ENCODE measurements around the gene RXFP4. TPM values are rescaled to one million over a fixed set of nuclear protein-coding genes. Genes with fewer than 3 reads are reported as not detected.

RXFP4 gene
- total and polyA plus RNA-seq, 9 of the 15 experiments (the other 6 are each of a cell fraction or from before 2014, with no cell fraction given) = 0.64 TPM; not detected in 8

DNA sequence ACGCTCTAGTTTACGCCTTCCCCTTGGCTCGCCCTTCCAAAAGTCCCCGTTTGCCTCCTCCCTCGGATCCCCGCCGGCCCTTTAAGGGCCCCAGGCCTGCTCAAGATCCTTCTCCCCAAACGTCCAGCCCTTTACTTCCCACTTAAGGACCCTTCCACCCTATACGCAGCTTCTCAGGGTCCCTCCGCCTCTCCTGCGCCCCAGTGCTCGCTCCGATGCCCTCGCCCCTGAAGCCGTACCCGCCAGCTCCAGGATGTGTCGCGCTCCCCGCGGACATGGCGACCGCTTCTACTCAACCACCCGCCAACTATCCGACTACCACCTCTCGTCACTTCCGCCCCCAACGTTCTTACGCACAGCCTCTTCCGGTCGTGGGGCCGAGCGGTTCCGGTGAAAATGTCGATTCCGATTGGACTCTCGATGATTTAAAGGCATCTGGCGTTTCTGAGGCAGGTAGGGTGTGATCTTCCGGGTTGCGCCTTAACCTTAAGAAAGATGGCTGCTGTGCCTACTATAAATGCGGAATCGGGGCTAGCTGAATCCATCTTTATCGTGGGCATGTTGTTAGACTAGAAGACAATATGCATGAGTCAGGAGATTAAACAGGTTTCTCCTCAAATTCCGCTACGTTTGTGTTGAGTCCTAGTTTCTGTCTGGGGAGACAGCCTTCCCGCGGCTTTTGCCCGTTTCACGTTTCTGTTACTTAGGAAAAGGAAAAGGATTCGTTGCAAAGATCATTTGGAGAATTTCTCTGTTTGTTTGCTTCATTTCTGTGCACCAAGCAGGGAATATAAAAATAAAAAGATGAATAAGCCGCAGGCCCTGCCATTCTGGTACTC is 7.1 kb upstream of the RXFP4 start, which contains the start of gene KHDC4 (continued):
- TF ChIP-seq FOS (IDR thresholded peaks at IDR 0.05; ENCODE audit: extremely low read depth, insufficient read length) (peak; percentile 13), ZNF707 (CRISPR knock-in tag; conservative IDR thresholded peaks at IDR 0.05) (no peak), ZNF140 (CRISPR knock-in tag; IDR thresholded peaks at IDR 0.05) (no peak), CREM (IDR thresholded peaks at IDR 0.05; ENCODE audit: low read depth) (peak; percentile 97), CBFB (CRISPR knock-in tag; IDR thresholded peaks at IDR 0.05) (no peak; the same call in 1 of the 2 replicates), ZNF778 (CRISPR knock-in tag; IDR thresholded peaks at IDR 0.05) (no peak), ZNF217 (CRISPR knock-in tag; IDR thresholded peaks at IDR 0.05) (no peak), SLC30A9 (CRISPR knock-in tag; IDR thresholded peaks at IDR 0.05) (no peak), GTF2A2 (tag; IDR thresholded peaks at IDR 0.05) (no peak), MAFF (IDR thresholded peaks at IDR 0.05; ENCODE audit: low read length) (peak; percentile 45; the same call in 1 of the 2 replicates), GATA2 (CRISPR knock-in tag; IDR thresholded peaks at IDR 0.05) (no peak)
- TF ChIP-seq, protein P1, sequence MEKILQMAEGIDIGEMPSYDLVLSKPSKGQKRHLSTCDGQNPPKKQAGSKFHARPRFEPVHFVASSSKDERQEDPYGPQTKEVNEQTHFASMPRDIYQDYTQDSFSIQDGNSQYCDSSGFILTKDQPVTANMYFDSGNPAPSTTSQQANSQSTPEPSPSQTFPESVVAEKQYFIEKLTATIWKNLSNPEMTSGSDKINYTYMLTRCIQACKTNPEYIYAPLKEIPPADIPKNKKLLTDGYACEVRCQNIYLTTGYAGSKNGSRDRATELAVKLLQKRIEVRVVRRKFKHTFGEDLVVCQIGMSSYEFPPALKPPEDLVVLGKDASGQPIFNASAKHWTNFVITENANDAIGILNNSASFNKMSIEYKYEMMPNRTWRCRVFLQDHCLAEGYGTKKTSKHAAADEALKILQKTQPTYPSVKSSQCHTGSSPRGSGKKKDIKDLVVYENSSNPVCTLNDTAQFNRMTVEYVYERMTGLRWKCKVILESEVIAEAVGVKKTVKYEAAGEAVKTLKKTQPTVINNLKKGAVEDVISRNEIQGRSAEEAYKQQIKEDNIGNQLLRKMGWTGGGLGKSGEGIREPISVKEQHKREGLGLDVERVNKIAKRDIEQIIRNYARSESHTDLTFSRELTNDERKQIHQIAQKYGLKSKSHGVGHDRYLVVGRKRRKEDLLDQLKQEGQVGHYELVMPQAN (IDR thresholded peaks at IDR 0.05; ENCODE audit: borderline replicate concordance) = peak; percentile 97
- TF ChIP-seq, protein P2, sequence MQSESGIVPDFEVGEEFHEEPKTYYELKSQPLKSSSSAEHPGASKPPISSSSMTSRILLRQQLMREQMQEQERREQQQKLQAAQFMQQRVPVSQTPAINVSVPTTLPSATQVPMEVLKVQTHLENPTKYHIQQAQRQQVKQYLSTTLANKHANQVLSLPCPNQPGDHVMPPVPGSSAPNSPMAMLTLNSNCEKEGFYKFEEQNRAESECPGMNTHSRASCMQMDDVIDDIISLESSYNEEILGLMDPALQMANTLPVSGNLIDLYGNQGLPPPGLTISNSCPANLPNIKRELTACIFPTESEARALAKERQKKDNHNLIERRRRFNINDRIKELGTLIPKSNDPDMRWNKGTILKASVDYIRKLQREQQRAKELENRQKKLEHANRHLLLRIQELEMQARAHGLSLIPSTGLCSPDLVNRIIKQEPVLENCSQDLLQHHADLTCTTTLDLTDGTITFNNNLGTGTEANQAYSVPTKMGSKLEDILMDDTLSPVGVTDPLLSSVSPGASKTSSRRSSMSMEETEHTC (IDR thresholded peaks at IDR 0.05) = no peak
- TF ChIP-seq, protein P3, sequence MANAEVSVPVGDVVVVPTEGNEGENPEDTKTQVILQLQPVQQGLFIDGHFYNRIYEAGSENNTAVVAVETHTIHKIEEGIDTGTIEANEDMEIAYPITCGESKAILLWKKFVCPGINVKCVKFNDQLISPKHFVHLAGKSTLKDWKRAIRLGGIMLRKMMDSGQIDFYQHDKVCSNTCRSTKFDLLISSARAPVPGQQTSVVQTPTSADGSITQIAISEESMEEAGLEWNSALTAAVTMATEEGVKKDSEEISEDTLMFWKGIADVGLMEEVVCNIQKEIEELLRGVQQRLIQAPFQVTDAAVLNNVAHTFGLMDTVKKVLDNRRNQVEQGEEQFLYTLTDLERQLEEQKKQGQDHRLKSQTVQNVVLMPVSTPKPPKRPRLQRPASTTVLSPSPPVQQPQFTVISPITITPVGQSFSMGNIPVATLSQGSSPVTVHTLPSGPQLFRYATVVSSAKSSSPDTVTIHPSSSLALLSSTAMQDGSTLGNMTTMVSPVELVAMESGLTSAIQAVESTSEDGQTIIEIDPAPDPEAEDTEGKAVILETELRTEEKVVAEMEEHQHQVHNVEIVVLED (CRISPR knock-in tag; IDR thresholded peaks at IDR 0.05) = peak; percentile 91
- TF ChIP-seq, protein P4, sequence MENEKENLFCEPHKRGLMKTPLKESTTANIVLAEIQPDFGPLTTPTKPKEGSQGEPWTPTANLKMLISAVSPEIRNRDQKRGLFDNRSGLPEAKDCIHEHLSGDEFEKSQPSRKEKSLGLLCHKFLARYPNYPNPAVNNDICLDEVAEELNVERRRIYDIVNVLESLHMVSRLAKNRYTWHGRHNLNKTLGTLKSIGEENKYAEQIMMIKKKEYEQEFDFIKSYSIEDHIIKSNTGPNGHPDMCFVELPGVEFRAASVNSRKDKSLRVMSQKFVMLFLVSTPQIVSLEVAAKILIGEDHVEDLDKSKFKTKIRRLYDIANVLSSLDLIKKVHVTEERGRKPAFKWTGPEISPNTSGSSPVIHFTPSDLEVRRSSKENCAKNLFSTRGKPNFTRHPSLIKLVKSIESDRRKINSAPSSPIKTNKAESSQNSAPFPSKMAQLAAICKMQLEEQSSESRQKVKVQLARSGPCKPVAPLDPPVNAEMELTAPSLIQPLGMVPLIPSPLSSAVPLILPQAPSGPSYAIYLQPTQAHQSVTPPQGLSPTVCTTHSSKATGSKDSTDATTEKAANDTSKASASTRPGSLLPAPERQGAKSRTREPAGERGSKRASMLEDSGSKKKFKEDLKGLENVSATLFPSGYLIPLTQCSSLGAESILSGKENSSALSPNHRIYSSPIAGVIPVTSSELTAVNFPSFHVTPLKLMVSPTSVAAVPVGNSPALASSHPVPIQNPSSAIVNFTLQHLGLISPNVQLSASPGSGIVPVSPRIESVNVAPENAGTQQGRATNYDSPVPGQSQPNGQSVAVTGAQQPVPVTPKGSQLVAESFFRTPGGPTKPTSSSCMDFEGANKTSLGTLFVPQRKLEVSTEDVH (IDR thresholded peaks at IDR 0.05; ENCODE audit: low read depth, partially characterized antibody) = peak; percentile 97
- TF ChIP-seq, protein P5, sequence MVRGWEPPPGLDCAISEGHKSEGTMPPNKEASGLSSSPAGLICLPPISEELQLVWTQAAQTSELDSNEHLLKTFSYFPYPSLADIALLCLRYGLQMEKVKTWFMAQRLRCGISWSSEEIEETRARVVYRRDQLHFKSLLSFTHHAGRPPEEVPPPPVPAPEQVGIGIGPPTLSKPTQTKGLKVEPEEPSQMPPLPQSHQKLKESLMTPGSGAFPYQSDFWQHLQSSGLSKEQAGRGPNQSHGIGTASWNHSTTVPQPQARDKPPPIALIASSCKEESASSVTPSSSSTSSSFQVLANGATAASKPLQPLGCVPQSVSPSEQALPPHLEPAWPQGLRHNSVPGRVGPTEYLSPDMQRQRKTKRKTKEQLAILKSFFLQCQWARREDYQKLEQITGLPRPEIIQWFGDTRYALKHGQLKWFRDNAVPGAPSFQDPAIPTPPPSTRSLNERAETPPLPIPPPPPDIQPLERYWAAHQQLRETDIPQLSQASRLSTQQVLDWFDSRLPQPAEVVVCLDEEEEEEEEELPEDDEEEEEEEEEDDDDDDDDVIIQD (CRISPR knock-in tag; IDR thresholded peaks at IDR 0.05) = no peak
